Activated CD4-positive, CD25-positive, alpha-beta regulatory T cell treated with anti-CD3 and anti-CD28 coated beads, Interleukin-2, amount 50 U/mL, for 72 hours (primary cell): ENCODE measurements around the gene PIP4P1.

ENCODE experiments used
- DNase-seq: peaks from one replicate; pipeline ENCODE4 v3.0.0; 2021

PIP4P1 gene

DNA sequence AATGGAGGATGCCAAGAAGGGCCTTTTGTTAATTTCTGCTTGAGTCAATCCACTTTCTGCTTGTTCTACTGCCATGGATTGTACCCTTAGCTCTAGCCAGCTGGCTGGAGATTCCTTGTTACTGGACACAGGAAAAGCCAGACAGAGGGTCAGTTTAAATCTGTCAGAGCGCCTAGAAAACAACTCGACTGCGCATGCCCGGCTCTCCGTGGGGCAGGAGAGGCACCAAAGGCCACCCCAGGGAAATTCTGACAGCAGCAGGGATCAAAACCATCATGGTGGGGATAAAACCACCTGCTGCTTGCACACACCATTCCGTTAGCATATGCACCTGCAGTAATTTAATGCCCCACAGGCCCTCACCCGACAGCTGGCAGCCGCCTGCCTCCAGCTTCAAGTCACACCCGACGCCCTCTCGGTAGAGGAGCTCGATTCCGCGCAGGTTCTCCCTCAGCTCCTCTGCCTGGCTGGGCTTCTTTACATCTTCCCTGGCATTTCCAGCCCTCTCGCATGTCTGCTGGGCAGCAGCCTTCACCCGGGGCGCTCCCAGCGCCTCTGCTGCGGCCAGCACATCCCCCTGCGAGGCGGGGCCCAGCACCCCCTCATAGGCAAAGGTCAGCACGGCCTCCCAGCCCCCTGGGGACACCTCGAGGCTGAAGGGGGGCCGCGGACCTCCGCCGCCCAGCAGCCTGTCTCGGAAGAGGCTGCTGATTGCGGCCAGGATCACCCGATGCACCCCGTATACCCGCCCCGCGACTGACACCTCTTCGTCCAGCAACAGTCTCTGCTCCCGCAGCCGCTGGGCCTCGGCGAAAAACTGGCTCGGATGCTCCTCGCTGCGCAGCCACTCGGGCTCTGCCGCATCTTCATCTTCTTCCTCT lies 26.3 kb downstream of the PIP4P1 start:
- DNase-seq = no peak

DNA sequence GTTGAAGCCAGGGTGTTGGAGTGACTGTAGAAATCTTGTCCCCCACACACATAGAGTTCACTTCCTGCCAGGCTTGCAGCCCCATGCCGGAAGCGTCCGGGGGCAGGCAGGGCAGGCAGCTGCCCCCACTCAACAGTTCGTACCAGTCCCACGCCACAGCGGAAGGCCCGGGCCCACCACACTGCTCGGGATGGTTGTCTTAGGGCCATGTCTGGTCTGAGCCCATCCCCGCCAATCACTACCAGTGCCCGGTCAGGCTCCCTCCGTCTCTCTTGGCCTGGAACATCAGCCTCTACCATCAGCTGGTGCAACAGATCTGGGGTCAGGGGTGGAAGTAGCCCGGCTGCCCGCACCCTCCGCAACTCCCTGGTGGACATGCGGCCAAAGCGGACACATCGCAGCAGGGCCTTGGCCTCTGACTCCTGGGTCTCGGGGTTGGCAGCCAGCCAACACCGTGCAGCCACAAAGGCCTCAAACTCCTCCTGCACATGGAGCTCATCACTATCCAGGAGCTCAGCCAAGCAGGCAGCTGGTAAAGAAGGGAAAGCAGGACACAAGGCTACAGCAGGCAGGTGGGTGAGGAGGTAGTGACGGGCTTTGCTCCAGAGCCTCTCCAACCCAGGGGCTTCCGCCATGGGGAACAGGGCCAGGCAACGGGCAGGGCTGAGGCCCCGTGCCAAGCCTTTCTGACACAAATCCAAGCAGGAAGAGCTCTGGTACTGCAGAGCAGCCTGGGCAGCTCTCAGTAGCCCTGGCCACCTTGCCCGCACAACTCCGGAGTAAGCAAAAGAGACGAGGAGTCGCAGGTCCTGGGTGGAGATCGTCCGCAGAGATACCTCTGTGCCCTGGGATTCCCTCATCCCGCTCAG lies 31.2 kb downstream of the PIP4P1 start:
- DNase-seq = no peak

DNA sequence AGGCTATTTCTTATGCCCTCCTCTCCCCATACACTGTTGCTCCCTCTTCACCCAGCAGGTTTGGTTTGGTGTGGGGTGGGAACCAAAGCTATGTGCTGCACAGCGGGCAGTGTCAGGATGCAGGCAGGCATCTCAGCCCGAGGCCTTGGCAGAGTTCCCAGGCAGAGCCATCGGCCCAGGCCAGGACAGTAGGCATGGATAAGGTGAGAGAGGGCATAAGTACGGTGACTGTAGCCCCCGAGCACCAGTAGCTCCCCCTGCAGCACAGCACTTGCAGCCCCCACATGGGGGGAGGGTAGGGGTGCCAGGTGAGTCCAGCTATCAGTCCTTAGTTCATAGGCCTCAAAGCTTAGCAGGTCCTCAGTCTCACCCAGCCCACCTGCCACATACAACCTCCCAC lies 32.4 kb downstream of the PIP4P1 start:
- DNase-seq = no peak

DNA sequence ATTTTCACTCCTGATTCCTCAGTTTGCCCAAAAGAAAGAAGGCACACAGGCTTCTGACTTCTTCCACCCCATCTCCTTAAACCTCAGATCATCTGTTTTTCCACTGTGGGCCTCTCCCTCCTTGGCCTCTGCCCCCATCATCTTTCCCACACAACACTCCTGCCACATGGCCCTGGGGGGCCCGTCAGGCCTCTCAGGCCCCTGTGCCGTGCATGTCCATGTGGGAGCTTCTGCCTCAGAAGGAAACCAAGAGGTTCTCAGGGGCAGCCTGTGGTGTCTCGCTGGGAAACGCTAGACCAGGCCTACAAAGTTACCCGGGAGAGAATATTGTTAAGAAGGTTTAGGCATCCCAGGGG lies 33.2 kb downstream of the PIP4P1 start:
- DNase-seq = no peak

DNA sequence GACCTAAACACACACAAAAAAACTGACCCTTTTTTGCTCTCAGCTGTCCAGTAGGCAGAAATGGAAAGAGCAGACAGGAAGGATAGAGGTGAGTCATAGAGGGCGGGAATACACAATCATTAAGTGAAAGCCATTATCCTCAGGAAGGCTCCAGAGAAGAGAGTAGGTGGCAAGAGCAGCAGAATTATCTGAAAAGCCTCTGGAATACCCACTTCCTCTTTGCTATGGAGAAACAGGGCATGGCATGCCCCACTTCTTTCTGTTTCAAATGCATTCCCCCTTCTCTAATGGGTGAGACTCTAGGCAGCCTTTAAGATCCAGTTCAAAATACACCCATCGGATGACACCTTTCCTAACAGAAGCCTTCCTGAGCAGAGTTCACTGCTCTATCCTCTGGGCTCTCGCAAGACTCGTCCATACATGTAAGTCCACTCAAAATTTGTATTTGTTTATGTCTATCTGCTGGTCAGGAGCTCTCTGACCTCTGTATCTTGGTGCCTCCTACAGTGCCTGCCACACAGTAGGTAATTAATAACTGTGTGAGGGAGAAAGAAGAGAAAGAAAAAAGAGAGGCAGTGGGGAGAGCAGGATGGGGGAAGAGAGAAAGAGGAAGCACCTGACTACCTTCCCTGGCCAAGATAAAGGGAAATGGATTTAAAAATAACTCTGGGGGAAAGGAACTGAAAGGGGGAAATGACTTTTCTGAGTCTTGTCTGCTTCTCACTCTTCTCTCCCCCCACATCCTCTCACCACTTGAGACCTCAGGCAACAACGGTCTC lies 33.8 kb downstream of the PIP4P1 start:
- no peak for DNase-seq

- no peak for DNase-seq
These were observed 36.4 kb downstream of the PIP4P1 start for GRCh38 chr14:20424851-20425250.

- no peak for DNase-seq
These were observed 38.3 kb downstream of the PIP4P1 start for GRCh38 chr14:20422886-20423285.

GRCh38 chr14:20421267-20421666 lies 40.0 kb downstream of the PIP4P1 start:
- DNase-seq = no peak

GRCh38 chr14:20419419-20419818 lies 41.8 kb downstream of the PIP4P1 start:
- DNase-seq = no peak

DNA sequence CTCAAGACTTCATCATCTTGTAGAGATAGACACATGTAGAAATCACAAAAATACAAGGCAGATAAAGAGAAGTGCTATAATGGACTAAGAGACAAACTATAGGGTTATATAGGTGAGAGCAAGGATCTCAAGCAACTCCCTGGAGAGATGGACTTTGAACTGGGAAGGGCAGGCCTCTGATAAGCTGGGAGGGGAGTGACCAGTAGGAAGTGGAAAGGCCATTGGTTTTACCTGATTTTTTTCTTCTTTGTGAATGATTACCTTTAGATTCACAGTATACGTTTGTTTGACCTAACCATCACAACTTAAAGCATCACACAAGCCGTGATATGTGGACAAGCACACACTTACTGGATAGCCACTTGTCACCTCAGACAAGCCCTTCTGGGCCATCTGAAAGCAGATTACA lies 42.7 kb downstream of the PIP4P1 start:
- DNase-seq = no peak

- DNase-seq = no peak
These were observed 43.7 kb downstream of the PIP4P1 start for GRCh38 chr14:20417250-20418186.

- DNase-seq = no peak
These were observed 45.0 kb downstream of the PIP4P1 start for GRCh38 chr14:20416223-20416622.

DNA sequence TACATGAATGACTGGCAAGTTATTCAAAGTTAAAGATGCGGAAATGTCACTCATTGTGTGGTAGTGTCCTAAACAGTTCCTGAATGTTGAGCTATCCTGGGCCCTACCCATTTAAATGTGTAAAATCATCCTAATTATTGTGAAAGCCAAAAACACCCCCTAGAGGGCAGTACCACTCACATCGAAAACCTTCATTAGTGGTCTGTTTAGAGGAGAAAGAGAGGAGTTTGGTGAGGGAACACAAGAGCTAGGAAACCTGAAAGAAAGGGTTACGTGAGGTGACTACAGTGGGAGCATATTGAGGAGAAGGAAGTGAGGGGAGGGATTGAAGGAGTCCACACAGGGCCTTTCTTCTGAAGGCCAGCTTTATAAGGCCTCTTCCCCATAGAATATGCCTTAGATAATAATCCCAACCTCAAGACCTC lies 45.4 kb downstream of the PIP4P1 start:
- no peak for DNase-seq

DNA sequence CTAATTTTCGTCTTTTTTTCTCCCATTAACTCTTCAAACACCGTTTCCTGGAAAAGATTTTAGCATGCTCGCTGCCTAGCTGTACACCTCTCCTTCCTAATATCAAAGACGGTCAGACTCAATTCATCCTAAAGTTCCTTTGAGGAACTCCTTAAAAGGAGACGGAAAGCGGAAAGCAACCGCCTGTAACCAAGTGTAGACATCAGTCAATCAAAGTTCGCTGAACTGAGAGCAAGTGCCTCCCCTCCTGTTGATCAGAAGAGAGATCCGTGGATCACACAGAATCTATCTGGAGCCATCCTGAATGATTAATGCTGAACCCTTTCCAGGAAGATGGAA lies 47.5 kb downstream of the PIP4P1 start:
- DNase-seq = no peak

GRCh38 chr14:20412876-20413743 lies 48.1 kb downstream of the PIP4P1 start, which contains the start of gene TEP1:
Gene TEP1 (minus strand): TSS chr14:20413501. CDS start chr14:20408439, 5,062 bp downstream.
- DNase-seq = peak; percentile 85

GRCh38 chr14:20412411-20412810 lies 48.8 kb downstream of the PIP4P1 start:
- DNase-seq = no peak

GRCh38 chr14:20409226-20409625 lies 52.0 kb downstream of the PIP4P1 start:
- DNase-seq = no peak
